ENCODE results near the gene G2E3.

DNA sequence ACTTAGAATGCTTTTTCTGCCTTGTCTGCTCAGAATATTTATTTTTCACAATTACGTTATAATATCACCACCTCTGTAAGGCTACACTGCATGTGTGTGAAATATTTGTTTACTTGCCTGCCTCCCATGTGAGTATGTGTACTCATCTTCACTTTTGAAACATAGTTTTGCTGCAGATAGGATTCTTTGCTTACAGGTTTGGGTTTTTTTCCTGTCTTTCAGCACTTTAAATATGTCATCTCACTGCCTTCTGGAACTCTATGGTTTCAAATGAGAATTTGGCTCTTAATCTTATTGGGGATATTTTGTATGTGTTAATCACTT lies 10.9 kb downstream of the G2E3 start:
- TF ChIP-seq, protein P1, sequence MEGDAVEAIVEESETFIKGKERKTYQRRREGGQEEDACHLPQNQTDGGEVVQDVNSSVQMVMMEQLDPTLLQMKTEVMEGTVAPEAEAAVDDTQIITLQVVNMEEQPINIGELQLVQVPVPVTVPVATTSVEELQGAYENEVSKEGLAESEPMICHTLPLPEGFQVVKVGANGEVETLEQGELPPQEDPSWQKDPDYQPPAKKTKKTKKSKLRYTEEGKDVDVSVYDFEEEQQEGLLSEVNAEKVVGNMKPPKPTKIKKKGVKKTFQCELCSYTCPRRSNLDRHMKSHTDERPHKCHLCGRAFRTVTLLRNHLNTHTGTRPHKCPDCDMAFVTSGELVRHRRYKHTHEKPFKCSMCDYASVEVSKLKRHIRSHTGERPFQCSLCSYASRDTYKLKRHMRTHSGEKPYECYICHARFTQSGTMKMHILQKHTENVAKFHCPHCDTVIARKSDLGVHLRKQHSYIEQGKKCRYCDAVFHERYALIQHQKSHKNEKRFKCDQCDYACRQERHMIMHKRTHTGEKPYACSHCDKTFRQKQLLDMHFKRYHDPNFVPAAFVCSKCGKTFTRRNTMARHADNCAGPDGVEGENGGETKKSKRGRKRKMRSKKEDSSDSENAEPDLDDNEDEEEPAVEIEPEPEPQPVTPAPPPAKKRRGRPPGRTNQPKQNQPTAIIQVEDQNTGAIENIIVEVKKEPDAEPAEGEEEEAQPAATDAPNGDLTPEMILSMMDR (IDR thresholded peaks at IDR 0.05) = no peak
- TF ChIP-seq POLR2A (IDR thresholded peaks at IDR 0.05) = no peak

Measured in body of pancreas (tissue), 4 donors.